ENCODE data around the gene INSYN1.

- TF ChIP-seq POLR2A (IDR thresholded peaks at IDR 0.05; ENCODE audit: low read depth, low read length), result no peak
- no peak for TF ChIP-seq CTCF (IDR thresholded peaks at IDR 0.05; ENCODE audit: extremely low read depth in 1 of 2, insufficient read depth in 1 of 2, low read depth in 1 of 2, low read length in 2 of 2)
These were observed 351 bp downstream of the INSYN1 start for GRCh38 chr15:73752806-73753193.

Data from endothelial cell of umbilical vein (primary cell).